Ectodermal cell (in vitro differentiated cells): Measurements from ENCODE around the gene CUX1.

Experiments used
- H3K27ac ChIP-seq: 2 replicates; pipeline ENCODE4 v1.7.0; 2013; ENCODE audit warnings: mild to moderate bottlenecking, low read depth, low read length; ENCODE audit not compliant: insufficient read depth, poor library complexity, severe bottlenecking
- H3K27me3 ChIP-seq: 2 replicates; pipeline ENCODE4 v1.7.0; 2013; ENCODE audit warnings: mild to moderate bottlenecking, low read length; ENCODE audit not compliant: insufficient read depth, control insufficient read depth, poor library complexity, severe bottlenecking
- H3K36me3 ChIP-seq: one replicate; pipeline ENCODE4 v1.7.0; 2013; ENCODE audit warnings: low read length; ENCODE audit not compliant: control insufficient read depth, insufficient read depth
- H3K4me1 ChIP-seq: one replicate; pipeline ENCODE4 v1.7.0; 2013; ENCODE audit warnings: low read length; ENCODE audit not compliant: control insufficient read depth, insufficient read depth
- H3K4me3 ChIP-seq: 2 replicates; pipeline ENCODE4 v1.7.0; 2013; ENCODE audit warnings: low read depth, low read length, control low read depth; ENCODE audit not compliant: insufficient read depth
- H3K9me3 ChIP-seq: 2 replicates; pipeline ENCODE4 v1.7.0; 2013; ENCODE audit warnings: mild to moderate bottlenecking, low read length, moderate library complexity; ENCODE audit not compliant: control insufficient read depth
- WGBS, 2 experiments: methylation state at CpG; one replicate each; pipeline ENCODE4 v1.1.7; 2013; ENCODE audit warnings: missing lambda C conversion rate in 2 of 2; 5-methylcytosine and 5-hydroxymethylcytosine counted together

Gene CUX1

DNA sequence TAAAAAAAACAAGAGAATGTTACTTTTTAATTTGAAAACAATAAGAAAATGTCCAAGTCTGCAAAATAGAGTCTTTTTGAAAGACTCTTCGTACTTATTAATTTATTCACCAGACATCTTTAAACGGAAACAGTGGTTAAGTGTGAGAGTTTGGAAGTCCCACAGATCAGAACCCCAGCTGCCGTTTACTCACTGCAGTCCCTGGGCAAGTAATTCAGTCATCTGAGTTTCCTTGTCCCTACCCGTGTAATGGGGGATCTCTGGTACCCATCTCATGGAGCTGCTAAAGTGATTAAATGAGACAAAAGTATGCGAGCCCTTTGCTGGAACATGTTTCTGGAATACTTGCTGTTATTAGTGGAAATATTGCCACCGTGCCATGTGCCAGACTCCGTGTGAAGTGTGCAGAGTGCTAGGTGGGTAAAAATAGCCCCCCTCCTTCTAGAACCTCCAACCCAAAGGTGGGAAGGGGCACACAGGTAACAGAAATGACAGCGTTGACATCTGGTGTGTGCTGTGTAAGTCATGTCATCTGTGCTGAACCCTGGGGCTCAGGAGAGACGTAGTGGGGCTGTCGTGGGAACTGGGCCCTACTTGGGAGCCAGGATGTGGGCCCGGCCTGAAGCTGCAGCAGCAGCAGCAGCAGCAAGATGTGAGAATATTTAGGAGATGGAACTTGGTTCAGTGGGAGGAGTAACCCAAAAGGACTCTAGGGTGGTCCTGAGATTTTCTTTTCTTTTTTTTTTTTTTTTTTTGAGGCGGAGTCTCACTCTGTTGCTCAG lies 140.5 kb downstream of the CUX1 start:
- Histone ChIP-seq H3K27ac (no peak overlapping the region), H3K9me3 (no peaks in the 10 kb centered on the region), H3K4me1 (peaks cover 4% of the 10 kb centered on the region), H3K27me3 (no peaks in the 10 kb centered on the region), H3K4me3 (no peak overlapping the region), H3K36me3 (no peaks in the 10 kb centered on the region)
- 89 to 95% methylated on average over 11 to 12 of the region's 12 CpGs for WGBS, 2 experiments

DNA sequence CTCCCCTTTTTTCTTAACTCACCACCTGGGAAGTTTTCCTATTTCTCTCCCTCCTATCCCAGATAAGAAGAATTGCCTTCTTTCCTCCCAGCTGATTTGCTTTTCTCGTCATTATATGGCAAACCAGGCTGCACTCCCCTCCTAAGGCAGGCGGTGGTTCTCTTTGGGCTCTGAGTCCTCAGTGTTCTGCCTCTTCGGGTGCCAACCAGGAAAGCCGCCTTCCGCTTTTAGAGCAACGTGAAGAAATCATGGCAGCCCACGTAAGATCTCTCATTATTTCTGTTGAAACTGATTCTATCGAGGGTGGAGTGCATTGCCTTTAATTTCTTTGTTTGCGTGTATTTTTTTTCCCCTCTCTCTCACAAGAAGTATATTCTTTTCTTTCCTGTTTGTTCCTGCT lies 141.9 kb downstream of the CUX1 start:
- no peaks in the 10 kb centered on the region for H3K9me3 ChIP-seq
- H3K36me3 ChIP-seq, result no peaks in the 10 kb centered on the region
- peaks cover 4% of the 10 kb centered on the region for H3K4me1 ChIP-seq
- 93 to 96% methylated on average over 9 of the region's 9 CpGs for WGBS, 2 experiments
- no peak overlapping the region for H3K27ac ChIP-seq
- H3K27me3 ChIP-seq, result no peaks in the 10 kb centered on the region
- no peak overlapping the region for H3K4me3 ChIP-seq

DNA sequence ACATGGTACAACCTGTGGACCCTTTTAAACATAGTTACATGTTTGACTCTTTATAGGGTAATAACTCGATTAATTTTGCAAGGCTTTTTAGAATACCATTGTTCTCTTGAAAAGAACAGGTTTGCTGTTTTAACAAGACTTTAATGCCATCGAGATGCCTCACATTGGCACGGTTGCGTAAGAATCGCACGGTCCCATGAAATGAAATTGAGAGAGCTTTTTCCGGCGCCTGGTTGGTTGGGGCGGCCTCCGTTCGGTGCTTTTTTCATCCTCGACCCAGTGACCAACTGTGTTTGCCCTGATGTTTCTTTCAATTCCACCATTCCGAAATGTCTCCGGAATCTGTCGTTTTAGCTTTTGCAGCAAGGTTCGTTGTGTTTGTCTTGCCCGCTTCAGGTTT lies 142.4 kb downstream of the CUX1 start:
- H3K4me1 ChIP-seq, result peaks cover 4% of the 10 kb centered on the region
- 96% methylated on average over 17 of the region's 17 CpGs for WGBS, 2 experiments
- no peak overlapping the region for H3K27ac ChIP-seq
- no peaks in the 10 kb centered on the region for H3K27me3 ChIP-seq
- H3K36me3 ChIP-seq, result no peaks in the 10 kb centered on the region
- no peaks in the 10 kb centered on the region for H3K9me3 ChIP-seq
- no peak overlapping the region for H3K4me3 ChIP-seq

DNA sequence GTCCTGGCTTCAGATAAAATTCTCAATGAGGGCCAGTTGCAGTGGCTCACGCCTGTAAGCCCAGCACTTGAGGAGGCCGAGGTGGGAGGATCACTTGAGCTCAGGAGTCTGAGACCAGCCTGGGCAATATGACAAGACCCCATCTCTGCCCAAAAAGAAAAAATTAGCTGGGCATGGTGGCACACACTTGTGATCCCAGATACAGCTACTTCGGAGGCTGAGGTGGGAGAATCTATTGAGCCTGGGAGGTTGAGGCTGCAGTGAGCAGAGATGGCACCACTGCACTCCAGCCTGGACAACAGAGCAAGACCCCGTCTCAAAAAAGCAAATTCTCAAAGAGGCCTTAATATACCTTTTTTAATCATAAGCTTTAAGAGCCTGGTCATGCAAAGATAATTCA lies 142.9 kb downstream of the CUX1 start:
- no peak overlapping the region for H3K4me3 ChIP-seq
- H3K9me3 ChIP-seq, result no peaks in the 10 kb centered on the region
- H3K27me3 ChIP-seq, result no peaks in the 10 kb centered on the region
- peaks cover 2% of the 10 kb centered on the region for H3K4me1 ChIP-seq
- H3K27ac ChIP-seq, result no peak overlapping the region
- WGBS, 2 experiments, result 92 to 97% methylated on average over 4 of the region's 4 CpGs
- no peaks in the 10 kb centered on the region for H3K36me3 ChIP-seq

DNA sequence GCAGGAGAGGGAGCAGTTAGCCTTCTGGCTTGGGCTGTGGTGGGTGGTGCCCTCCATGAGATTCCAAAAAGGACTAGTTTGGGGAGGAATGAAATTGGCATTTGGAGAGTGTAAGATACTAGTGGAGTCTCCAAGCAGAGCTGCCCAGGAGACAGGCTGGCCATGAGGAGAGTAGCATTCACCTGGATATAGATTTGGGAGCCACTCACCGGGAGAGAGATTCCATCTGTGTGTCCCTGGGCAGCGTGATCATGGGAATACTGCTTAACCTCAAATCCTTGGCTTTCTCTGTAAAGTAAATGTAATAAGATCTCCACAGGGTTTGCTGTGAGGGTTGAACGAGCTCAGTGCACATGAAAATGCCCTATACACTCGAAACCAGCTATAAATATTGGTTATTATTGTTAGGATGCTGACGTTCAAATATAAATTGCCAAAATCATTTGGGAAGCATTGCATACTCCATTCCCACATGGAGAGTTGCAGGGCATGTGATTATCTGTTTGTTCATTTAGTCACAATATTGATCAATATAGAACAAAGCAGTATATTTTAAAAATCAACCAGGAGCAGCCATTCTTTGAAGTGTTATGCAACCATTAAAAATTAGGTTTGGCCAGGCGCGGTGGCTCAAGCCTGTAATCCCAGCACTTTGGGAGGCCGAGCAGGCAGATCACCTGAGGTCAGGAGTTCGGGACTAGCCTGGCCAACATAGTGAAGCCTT lies 143.7 kb downstream of the CUX1 start:
- Histone ChIP-seq H3K27ac (no peak overlapping the region), H3K4me1 (no peaks in the 10 kb centered on the region), H3K36me3 (no peaks in the 10 kb centered on the region), H3K4me3 (no peak overlapping the region), H3K27me3 (no peaks in the 10 kb centered on the region), H3K9me3 (no peaks in the 10 kb centered on the region)
- WGBS, 2 experiments, result 81% methylated on average over 9 of the region's 9 CpGs

DNA sequence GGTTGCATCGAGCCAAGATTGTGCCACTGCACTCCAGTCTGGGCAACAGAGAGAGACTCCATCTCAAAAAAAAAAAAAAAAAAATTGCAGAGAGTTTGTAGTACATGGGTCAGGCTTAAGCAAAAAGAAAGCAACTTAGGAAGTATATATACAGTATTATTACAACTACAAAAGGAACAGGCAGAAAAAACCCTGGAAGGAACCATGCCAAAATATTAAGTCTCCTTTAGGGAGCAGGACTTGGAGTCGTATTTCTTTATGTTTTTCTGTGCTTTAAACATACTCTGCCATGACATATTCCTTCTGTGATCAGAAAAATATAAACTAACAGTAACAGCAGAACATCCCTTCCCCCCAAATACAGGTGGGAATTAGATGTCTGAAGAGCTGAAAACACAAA lies 144.4 kb downstream of the CUX1 start:
- H3K27ac ChIP-seq, result no peak overlapping the region
- H3K9me3 ChIP-seq, result no peaks in the 10 kb centered on the region
- no peaks in the 10 kb centered on the region for H3K4me1 ChIP-seq
- no peaks in the 10 kb centered on the region for H3K27me3 ChIP-seq
- no peaks in the 10 kb centered on the region for H3K36me3 ChIP-seq
- no peak overlapping the region for H3K4me3 ChIP-seq
- WGBS, 2 experiments, result 93 to 94% methylated on average over 2 of the region's 2 CpGs

DNA sequence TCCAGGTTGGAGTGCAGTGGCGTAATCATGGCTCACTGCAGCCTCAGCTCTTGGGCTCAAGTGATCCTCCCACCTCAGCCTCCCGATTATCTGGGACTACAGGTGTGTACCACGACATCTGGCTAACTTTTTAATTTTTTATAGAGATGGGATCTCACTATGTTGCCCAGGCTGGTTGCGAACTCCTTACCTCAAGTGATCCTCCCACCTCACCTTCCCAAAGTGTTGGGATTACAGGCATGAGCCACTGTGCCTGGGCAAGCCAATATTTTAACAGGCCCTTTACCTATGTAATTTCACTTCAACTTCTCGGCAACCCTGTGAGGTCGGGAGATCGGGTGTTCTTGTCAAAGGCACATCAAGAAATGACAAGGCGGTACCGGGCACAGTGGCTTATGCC lies 146.3 kb downstream of the CUX1 start:
- Histone ChIP-seq H3K27ac (no peak overlapping the region), H3K36me3 (no peaks in the 10 kb centered on the region), H3K4me1 (no peaks in the 10 kb centered on the region), H3K27me3 (no peaks in the 10 kb centered on the region), H3K4me3 (no peak overlapping the region), H3K9me3 (no peaks in the 10 kb centered on the region)
- WGBS, 2 experiments, result 93 to 95% methylated on average over 9 of the region's 9 CpGs

DNA sequence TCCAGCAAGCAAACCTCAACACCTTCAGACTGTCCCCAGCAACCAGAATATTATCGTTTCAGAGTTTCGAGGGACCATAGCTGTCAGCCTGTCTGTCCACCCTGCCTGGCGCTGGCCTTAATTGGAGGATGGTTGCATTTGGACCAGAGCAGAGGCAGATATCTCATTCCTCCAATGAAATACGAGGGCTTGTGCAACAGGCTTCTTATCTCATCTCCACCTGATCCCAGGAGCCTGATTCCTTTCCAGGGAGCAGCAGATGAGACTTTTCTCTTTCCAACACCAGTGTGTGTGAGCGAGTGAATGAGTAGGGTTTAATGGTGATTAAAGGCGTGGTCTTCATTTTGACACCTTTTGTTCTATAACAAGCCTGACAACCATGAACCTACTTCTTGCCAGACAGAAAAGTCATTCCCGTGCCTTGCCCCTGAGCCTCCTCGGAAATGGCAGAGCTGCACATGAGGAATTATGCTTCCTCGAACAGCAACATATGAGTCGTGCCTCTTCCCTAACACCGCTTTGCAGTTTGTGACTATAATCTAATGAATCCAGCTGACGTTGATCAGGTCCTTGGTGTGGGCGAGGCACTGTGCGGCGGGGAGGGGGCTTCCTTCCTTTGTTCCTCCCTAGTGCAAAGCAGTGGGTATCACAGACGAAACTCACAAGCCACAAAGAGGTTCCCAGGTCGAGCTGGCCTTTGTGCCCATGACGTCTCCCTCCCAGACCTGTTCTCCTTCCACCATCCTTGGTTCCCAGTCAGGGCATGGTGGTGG lies 147.4 kb downstream of the CUX1 start:
- Histone ChIP-seq H3K4me1 (no peaks in the 10 kb centered on the region), H3K4me3 (no peak overlapping the region), H3K36me3 (no peaks in the 10 kb centered on the region), H3K27ac (no peak overlapping the region), H3K27me3 (no peaks in the 10 kb centered on the region), H3K9me3 (no peaks in the 10 kb centered on the region)
- WGBS, 2 experiments, result 92 to 93% methylated on average over 17 to 18 of the region's 18 CpGs

DNA sequence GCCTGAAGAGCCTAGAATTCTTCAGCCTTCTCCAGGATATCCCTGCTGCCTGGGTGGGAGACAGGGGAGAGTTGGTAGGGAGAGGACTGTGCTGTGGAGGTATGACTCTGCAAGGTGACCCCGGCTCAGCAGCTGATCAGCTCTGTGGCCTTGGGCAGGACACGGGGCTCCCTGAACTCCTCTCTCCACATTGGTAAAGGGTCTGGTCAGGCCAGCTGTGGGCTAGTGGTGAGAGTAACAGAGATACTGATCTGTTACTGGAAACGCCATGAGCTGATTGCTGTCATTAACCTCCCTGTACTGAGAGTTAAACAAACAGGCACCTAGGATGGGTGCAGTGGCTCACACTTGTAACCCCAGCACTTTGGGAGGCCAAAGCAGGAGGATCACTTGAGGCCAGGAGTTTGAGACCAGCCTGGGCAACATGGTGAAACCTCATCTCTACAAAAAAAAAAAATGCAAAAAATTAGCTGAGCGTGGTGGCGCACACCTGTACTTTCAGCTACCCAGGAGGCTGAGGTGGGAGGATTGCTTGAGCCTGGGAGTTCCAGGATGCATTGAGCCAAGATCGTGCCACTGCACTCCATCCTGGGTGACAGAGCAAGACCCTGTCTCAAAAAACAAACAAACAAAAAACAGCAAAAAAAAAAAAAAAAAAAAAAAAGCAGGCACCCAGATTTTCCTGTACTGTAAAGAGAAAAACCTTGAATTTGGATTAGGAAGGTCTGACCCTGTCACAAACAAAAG lies 151.5 kb downstream of the CUX1 start:
- no peak overlapping the region for H3K4me3 ChIP-seq
- peaks cover 7% of the 10 kb centered on the region for H3K4me1 ChIP-seq
- 92% methylated on average over 6 of the region's 6 CpGs for whole genome bisulfite sequencing, 2 experiments
- no peaks in the 10 kb centered on the region for H3K27me3 ChIP-seq
- H3K27ac ChIP-seq, result no peak overlapping the region
- H3K9me3 ChIP-seq, result no peaks in the 10 kb centered on the region
- no peaks in the 10 kb centered on the region for H3K36me3 ChIP-seq
